Fibroblast of upper back skin (primary cell): ENCODE results near the gene TPP1.

Experiments
- DNase-seq: peaks from one replicate; pipeline ENCODE4 v3.0.0-alpha.2; 2013

The TPP1 gene

DNA sequence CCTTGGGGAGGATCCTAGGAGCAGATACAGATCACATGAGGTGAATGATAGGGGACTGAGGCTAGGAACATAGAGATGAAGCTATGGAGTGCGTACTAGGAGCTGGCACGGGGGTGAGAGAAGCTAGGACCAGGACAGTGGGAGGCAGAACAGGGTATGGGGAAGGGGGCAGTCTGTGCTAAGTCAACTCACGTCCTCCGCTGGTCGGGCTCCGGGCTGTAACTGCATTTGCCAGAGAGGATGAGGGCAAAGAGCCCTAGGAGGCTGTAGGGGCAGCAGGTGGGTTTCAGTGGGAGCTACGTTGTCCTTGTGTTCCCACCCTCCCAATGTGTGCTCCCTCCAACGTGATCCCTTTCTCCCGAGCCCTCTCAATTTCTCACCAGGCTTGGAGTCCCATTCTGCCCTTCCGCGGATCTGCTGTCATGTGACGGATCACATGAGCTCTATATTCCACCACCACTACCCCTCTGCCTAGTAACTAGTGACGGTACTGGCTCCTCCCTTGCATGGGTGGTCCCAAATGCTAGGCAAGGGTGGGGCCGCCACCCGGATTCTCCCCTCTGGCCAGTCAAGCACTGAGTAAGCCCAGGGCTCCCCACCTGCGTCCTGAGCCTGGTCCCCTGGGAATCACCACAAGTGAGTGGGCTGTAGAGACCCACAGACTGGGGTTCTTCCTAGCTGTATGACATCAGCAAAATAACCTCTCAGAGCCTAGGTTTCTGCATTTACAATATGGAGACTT, at the start of gene TPP1:
Gene TPP1 (minus strand): TSS at position 419 of the 742 bp plus-strand sequence. CDS start 22 bp downstream, at position 397.
- peak; percentile 95 for DNase-seq

DNA sequence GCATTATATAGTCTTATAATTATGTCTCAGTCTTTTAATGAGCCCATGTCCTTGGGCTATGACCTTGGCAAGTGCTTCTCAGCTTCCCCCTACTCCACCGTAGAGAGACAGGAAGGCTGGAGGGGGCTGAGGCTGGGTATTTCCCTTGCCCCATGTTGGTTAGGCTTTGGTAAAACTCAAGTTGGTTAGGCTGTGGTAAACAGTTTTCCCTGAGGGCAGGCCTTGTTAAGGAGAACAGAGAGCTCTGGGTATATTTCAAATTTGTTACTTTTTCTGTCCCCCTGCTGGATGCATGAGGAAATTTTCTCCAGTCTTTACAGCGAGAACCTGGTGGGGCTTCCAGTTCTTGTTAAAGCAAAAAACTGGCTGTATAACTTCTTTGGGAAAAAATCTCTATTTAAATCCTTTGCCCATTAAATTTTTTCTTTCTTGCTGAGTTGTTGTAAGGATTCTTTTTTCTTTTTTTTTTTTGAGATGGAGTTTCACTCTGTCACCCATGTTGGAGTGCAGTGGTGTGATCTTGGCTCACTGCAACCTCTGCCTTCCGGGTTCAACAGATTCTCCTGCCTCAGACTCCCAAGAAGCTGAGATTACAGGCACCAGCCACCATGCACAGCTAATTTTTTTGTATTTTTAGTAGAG, 48.6 kb upstream of the TPP1 start:
- peak; percentile 48 for DNase-seq

DNA sequence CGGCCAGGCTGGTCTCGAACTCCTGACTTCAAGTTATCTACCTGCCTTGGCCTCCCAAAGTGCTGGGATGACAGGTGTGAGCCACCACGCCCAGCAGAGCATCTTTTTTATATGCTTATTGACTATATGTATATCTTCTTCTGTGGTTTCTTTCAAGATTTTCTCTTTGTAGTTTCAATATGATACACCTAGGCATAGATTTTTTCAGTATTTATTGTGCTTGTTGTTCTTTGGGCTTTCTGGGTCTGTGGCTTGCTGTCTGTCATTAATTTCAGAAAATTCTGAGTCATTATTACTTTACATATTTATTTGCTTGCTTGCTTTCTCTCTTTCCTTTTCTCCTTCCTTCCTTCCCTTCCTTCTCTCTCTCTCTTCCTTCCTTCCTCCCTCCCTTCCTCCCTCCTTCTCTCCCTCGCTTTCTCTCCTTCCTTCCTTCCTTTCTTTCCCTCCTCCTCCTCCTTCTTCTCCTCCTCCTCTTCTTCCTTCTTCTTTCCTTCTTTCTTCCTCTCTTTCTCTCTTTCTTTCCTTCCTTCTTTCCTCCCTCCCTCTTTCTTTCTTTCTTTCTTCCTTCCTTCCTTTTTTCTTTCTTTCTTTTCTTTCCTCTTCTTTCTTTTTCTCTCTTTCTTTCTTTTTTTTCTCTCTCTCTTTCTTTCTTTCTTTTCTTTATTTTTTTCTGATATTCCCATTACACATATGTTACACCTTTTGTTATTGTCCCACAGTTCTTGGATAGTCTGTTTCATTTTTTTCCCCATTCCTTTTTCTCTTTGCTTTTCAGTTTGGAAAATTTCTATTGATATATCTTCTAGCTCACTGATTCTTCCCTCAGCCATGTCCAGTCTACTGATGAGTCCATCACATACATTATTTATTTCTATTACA, 47.3 kb upstream of the TPP1 start:
- no peak for DNase-seq

DNA sequence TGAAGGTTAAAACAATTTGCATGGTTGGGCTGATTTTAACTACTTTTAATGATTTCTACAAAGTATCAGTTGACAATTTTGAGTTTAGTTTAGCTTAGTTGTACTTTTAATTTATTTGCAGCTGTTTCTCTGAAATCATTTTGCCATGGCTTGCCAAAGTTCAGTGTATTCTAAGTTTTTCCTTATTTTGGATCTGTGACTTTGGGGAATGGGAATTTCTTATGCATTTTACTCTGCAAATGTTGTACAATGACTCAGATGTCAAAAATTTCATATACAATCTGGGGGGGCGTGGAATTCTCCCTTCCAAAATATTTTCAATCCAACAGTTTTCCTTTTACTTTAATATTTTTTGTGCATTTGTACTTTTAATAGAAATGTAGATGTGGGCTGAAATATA, 45.3 kb upstream of the TPP1 start:
- DNase-seq: peak; percentile 44

DNA sequence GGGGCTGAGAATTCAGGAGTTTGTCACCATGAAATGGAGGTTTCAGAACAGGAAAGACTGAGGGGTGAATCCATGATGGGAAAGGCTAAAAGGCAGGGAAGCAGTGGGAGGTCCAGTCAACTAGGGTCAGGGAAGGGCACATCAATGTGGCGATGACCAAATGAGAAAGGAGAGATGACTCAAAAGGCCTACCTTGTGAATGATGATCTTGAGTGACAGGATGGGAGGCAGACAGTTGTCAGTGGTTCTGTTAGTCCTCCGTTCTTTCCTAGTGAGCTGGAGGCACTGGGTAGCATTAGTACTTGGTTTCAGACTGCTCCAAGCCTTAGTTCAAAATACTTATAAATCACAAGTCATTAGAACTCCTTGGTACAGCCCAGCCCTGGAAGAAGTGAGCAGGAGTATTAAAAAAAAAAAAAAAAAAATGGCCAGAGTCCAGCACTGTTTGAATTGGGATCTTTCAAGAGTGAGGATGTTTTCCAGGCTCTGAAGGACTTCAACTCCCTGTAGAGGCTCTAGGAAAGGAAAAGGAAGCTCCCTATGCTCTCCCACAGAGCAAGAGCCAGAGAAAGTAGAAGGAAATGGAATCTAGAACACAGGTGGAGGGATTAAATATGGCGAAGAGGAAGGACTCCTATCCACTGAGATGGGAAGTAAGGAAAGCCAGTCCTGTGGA, 44.7 kb upstream of the TPP1 start:
- no peak for DNase-seq

DNA sequence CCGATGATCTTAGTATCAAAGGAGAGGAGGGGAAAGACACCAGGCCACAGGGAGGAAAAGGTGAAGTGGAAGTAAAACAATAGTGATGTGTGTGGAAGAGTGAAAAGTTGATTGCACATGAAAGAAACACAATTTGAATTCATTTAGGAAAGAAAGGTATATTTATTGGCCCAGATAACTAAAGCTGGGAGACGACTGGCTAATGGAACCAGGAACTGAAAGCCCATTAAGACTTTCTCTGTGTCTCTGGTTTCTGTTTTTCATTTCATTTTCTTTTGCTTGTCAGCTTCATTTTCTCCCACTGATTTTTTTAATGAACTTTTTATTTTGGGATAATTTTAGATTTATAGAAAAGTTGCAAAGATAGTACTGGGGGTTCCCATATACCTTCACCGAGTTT, 41.5 kb upstream of the TPP1 start:
- no peak for DNase-seq

DNA sequence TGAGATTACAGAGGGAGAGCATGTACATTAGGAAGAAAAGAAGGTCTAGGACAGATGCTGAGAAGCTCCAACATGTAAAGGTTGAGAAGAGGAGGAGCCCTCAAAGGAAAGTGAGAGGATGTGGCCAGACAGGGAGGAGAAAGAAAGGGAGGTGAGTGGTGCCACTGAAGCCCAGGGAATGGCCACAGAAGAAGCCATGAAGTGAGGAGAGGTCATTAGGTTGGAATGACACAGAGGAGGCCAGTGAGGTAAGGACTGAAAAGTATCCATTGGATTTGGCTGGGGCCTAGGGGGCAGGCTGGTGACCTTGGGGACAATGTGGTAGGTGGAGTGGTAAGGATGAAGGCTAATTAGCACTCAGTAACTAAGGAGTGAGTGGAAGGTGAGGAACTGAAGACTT, 39.4 kb upstream of the TPP1 start:
- DNase-seq: no peak

DNA sequence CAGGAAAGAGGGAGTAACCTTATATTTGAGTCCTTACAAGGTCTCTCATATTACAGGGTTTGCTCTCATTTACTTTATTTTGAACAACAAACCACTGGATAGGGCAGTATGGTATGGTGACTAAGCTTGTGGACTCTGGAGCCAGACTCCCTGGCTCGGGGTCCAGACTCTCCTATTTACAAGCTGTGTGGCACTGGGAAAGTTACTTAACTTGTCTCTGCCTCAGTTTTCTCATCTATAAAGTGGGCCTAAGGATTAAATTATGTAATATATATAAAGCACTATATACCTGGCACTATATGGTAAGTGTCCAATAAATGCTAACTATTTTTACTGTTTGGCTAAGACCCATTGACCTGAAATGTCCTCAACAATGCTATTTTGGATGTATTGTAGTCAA, 38.1 kb upstream of the TPP1 start:
- no peak for DNase-seq

DNA sequence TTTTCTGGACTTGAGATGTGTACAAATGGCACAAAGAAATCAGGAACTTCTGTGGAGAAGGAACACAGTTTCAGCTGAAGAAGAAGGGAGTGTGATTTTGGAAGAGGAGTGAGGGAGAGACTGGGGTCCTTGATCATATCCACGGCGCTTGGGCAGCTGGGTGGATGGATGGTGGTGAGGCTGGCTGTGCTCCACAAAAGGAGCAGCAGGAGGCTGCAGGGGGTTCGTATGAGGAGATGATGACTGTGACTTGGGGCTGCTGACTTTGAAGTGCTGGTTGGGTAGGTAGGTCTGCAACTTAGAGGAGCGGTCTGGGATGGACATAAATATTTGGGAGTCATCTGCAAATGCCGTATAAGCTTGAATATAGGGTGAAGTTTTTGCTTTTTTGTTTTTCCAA, 37.7 kb upstream of the TPP1 start:
- DNase-seq: no peak

DNA sequence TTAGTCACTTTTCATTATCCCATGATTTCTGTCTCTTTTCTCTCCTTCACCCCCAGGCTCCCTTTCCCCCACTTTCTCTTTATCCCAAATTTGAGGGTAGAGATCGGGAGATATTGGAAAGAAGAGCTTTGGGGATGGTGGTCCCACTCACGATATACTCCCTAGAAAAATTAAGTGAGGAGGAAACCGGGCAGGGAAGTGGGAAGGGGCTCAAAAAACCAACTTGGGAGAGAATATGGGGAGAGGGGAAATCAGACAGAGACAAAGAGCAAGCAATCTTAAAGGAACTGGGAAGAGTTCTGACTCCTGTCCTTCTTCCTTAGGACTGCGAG, 37.3 kb upstream of the TPP1 start:
- DNase-seq: no peak

DNA sequence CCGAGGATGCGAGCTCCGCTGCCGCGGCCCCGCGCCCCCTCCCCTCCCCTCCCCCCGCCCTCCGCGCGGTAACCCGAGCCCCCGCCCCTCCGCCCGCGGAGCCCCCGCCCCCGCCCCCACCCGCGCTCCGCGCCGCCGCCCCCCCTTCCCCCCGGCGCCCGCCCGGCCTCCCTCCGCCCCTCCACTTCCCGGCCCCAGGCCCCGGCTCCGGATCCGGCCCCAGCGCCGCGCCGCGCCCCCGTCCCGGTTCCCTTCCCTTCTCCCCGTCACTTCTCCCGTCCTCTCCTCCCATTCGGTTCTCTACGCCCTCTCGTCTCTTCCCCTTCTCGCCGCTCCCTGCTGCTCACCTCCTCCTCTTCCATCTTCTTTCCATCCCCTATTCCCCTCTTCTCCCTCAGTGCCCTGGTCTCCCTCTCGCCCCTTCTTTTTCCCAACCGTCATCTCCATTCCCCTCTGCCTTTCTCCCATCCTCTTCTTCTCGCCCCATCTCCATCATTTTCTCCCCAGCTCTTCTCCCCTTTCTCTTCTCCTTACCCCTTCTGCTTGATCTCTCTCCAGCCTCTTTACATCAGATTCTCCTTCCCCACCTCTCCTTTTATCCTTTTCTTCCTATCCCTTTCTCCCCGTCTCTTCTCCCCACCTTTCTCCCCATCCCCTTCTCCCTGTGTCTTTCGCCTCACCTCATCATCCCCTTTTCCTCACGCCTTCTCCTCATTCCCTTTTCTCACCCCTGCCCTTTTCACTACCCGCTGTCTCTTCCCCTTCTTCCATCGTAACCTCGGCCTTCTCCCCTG, 36.8 kb upstream of the TPP1 start, which contains the start of gene DCHS1:
Gene DCHS1 (minus strand): TSS at position 20 of the 794 bp plus-strand sequence. CDS start 14,196 bp downstream, outside the sequence.
- DNase-seq: no peak

DNA sequence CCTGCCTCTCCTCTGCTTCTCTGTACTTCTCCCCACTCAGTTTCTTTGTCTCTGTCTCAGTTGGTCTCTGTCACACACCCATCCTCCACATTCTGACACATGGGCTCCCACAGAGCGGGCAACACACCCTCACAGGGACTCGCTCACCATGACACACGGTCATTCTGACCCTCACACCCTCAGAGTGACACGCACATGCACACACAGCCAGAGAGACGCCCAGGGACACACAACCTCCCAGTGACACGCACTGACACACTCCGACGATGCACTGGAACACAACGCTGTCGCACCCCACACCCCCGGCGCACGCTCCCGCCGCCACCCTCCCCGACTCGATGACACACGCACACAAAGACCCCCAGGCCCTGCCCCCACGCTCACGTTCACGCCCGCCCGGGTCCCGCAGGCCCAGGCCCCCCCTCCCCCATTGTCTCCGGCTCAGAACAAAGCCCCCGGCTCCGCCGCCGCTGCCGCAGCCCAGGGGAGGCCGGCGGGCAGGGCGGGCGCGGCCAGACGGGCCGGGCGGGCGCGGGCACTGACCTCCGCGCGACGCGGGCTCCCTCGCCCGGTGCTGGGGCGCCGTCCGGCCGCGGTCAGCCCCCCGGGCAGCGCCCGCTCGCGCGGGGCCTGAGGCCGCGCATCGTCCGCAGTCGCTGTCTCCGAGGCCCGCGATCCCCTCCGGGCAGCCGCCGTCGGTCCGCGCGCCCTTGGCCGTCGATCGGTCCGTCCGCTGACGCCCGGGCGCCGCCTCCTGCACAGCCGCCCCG, 36.0 kb upstream of the TPP1 start:
- DNase-seq: no peak

DNA sequence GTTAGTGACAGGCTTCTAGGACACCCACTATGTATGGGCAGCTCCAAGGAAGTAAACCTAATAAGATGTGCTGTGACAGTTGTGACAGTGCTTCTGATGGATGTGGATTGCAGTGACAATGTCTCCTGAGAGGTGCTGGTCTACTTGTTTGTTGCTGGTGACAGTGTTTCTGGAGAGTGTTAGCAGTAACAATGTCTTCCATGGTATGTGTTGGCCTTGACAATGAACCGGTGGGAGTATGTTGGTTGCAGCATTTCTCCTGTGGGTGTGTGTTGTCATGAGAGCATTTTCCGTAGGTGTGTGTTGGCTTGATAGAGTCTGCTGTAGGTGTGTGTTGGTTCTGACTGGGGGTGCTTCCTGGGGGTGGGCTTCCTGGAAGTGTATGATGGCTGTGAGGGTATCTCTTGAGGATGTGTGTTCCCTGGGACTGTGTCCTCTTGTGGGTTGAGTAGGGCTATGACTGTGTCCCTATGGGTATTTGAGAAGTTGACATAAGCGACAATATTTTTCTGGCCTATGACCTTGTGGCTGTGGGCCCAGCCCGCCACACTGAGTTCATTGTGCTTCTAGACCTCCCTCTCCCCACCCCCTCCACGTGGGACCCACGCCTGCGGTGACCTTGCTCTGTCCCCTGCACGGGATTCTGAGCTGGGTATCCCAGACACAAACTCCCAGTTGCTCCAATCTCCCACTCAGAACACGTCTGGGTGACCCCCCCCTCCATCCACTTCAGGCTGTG, 35.2 kb upstream of the TPP1 start:
- DNase-seq: no peak

DNA sequence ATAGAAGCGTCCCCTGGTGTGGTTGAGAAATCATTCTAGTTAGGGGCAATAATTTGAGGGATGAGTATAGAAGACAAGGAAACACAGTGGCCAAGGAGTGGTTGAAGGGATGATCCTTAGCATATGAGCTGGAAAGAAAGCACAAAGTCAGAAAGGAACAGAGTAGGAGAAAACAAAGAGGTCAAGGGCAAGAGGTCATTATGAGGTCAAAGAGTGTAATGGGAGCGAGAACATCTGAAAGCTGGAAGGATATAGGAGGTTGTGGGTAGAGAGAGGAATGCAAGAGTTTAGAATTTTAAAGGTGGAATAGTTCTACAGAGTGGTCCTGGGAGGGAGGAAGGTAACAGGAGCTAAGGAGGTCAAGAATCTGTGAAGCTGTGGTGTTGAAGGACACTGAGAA, 34.4 kb upstream of the TPP1 start:
- no peak for DNase-seq

DNA sequence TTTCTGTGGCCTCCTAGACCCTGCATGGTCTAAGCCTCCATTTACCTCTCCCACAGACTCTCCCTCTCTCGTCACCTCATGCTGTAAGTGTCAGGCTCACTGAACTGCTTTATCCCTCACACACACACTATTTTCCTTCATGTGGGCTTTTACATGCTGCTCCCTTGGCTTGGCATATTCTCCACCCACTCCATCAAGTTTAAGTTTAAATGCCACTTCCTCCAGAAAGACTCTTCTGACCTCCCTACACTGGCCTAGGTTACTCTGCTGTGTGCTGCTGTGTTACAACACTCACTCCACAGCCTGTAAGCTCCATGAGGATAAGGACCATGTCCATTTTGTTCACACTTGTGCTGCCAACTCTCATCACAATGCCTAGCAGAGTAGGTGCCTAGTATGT, 33.9 kb upstream of the TPP1 start:
- DNase-seq: no peak

DNA sequence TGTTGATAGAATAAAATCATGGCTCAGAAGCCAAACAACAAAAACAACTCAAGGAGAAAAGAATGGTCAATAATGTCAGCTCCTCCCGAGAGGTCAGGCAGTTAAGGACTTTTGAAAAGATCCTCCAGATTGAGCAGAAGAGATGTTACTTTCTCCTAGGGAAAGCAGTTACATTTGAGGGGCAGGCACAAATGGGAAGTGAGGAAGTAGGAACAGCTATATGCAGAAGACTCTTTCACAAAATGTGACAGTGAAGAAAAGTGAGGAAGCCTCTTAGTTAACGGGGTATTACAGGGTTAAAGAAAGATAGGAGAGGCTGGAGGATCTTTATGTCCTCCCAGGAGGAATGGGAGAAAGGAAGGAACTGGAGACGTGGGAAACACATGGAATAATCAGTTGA, 33.0 kb upstream of the TPP1 start:
- no peak for DNase-seq

DNA sequence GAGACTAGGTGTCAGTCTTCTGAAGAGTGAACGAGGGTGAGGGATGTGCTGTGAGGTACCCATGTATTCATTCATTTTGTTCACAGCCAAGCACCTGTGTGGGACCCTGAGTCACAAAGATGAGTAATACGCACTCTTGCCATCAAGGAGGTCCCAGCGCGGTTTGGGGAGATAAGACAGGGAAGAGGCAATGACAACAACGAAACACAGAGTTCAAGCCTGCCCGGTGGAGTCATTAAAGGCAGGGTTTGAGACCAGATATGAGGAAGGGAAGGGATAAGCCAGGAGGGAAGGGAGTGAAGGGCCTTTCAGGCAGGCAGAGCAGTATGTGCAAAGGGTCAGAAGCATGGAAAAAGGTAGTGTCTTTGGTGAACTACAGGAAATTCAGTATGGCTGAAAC, 31.8 kb upstream of the TPP1 start:
- DNase-seq: no peak

DNA sequence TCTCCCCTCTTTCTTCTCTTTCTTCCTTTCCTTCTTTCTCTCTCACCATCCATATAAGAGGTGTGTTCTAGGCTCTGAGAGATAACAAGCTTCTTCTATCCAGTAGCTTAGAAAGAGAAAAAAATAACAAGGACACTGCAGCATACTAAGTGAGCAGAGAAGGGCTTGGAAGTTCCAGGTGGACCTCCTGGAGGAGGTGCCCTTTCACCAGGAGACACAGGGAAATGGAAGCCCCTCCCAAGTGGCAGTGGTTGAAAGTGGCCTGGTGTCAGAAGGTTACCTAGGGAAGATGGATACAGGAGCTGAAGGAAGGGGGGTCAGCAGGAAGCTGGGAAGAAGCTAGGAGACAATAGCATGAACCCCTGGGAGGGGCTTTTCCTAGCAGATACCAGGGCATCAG, 30.9 kb upstream of the TPP1 start:
- no peak for DNase-seq

DNA sequence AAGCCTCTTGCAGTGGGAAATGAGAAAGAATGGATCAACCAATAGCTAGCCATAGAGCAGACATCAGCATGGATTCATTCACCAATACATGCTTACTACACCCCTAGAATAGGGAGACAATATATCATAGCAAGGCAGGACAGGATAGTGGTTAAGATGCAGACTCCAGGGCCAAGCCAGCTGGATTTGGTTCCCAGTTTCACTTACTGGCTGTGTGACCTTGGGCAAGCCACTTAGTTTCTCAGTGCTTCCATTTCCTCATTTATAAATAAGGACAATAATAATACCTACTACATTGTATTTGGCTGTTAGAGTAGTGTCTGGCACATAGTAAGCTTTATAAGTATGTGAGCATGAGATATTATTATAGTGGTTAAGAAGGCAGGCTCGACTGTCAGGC, 29.3 kb upstream of the TPP1 start:
- DNase-seq: no peak

DNA sequence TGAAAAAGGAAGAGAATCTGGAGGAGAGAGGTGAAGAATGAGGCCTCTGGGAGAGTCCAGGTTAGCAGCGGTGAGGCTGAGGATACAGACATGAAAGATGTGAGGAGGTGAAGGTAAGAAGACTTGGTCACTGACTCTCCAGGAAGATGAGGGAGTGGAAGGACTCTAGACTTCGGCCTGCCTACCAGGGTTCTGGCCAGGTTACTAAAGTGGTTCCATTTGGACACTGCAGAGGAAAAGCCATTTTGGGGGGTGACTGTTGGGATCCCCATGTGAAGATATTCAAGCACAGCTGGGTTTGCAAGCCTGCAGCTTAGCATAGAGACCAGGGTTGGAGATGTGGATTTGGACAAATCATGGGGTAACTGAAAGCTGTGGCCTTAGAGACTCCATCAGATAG, 28.6 kb upstream of the TPP1 start:
- no peak for DNase-seq
